ENCODE data around the gene REC8. TPM values are rescaled to one million over a fixed set of nuclear protein-coding genes. Genes with fewer than 3 reads are reported as not detected.

The REC8 gene
- total and polyA plus RNA-seq, 2 of the 13 experiments (the other 11 are each of a cell fraction or from before 2014, with no cell fraction given): 3.4 to 14.7 TPM

- TF ChIP-seq PAXIP1 (CRISPR knock-in tag; conservative IDR thresholded peaks at IDR 0.05) (peak; percentile 11; the same call in 1 of the 2 replicates), PBX3 (CRISPR knock-in tag; IDR thresholded peaks at IDR 0.05; ENCODE audit: borderline replicate concordance) (peak; percentile 66; the same call in 1 of the 2 replicates), RFXANK (CRISPR knock-in tag; IDR thresholded peaks at IDR 0.05) (no peak), CREBL2 (CRISPR knock-in tag; IDR thresholded peaks at IDR 0.05; ENCODE audit: borderline replicate concordance) (no peak; the same call in 1 of the 2 replicates), ZNF24 (IDR thresholded peaks at IDR 0.05) (peak; percentile 53; the same call in 1 of the 2 replicates), ZBTB26 (CRISPR knock-in tag; IDR thresholded peaks at IDR 0.05; ENCODE audit: borderline replicate concordance) (no peak; the same call in 1 of the 2 replicates), MTF1 (CRISPR knock-in tag; IDR thresholded peaks at IDR 0.05) (no peak), RFX5 (IDR thresholded peaks at IDR 0.05; ENCODE audit: low read depth, low read length) (peak; percentile 26; the same call in 1 of the 2 replicates), CBX5 (CRISPR knock-in tag; IDR thresholded peaks at IDR 0.05; ENCODE audit: borderline replicate concordance) (0 out of 2 replicates have a peak, but pooled peaks have one; percentile 39), RFX1 (IDR thresholded peaks at IDR 0.05) (no peak), MTA1 (CRISPR knock-in tag; IDR thresholded peaks at IDR 0.05; ENCODE audit: borderline replicate concordance) (peak; percentile 52; the same call in 1 of the 2 replicates), RFXAP (CRISPR knock-in tag; IDR thresholded peaks at IDR 0.05; ENCODE audit: borderline replicate concordance) (peak; percentile 55; the same call in 1 of the 2 replicates), AHDC1 (CRISPR knock-in tag; IDR thresholded peaks at IDR 0.05; ENCODE audit: borderline replicate concordance) (no peak), MYNN (CRISPR knock-in tag; IDR thresholded peaks at IDR 0.05; ENCODE audit: low read depth) (peak; percentile 76; the same call in 1 of the 2 replicates), SATB2 (CRISPR knock-in tag; IDR thresholded peaks at IDR 0.05) (no peak), ZNF720 (CRISPR knock-in tag; IDR thresholded peaks at IDR 0.05) (0 out of 2 replicates have a peak, but pooled peaks have one; percentile 58), ZNF549 (CRISPR knock-in tag; IDR thresholded peaks at IDR 0.05) (peak; percentile 81; the same call in 1 of the 2 replicates)
Measured at GRCh38 chr14:24146978-24147760, 24.7 kb upstream of the REC8 start, which contains the start of gene RNF31 (continued).

Data from HepG2 (cell line).